ENCODE data around the gene TNFRSF19.
A peak's percentile ranks its signal among the peaks of the same experiment; 100 is the strongest.
"Not testable (repeated sequence)": the region's sequence is repeated elsewhere in the genome, so short reads cannot be mapped to it uniquely, and the experiment has no call there.

The TNFRSF19 gene

GRCh38 chr13:23570099-23570920, at the start of gene TNFRSF19:
Gene TNFRSF19 (plus strand): TSS chr13:23570412. CDS start chr13:23590184, 19,772 bp downstream.
- peak; percentile 84 for DNase-seq

- not testable (repeated sequence) for DNase-seq
Measured at GRCh38 chr13:23529926-23530325, 40.3 kb upstream of the TNFRSF19 start.

- no peak for DNase-seq
Measured at GRCh38 chr13:23531446-23531845, 38.8 kb upstream of the TNFRSF19 start.

- DNase-seq: no peak
Measured at GRCh38 chr13:23534090-23534489, 36.1 kb upstream of the TNFRSF19 start.

- no peak for DNase-seq
Measured at GRCh38 chr13:23541221-23541824, 28.9 kb upstream of the TNFRSF19 start.

GRCh38 chr13:23544668-23545067, 25.5 kb upstream of the TNFRSF19 start:
- DNase-seq: no peak

- no peak for DNase-seq
Measured at GRCh38 chr13:23547000-23547590, 23.1 kb upstream of the TNFRSF19 start.

GRCh38 chr13:23549724-23550123, 20.5 kb upstream of the TNFRSF19 start:
- DNase-seq: no peak

GRCh38 chr13:23550163-23550562, 20.0 kb upstream of the TNFRSF19 start:
- DNase-seq: no peak

GRCh38 chr13:23551213-23552008, 18.8 kb upstream of the TNFRSF19 start:
- no peak for DNase-seq

- DNase-seq: no peak
Measured at GRCh38 chr13:23552171-23552570, 18.0 kb upstream of the TNFRSF19 start.

GRCh38 chr13:23552661-23553060, 17.6 kb upstream of the TNFRSF19 start:
- DNase-seq: no peak

- no peak for DNase-seq
Measured at GRCh38 chr13:23554000-23554399, 16.2 kb upstream of the TNFRSF19 start.

- no peak for DNase-seq
Measured at GRCh38 chr13:23557043-23557442, 13.2 kb upstream of the TNFRSF19 start.

GRCh38 chr13:23557733-23558132, 12.5 kb upstream of the TNFRSF19 start:
- no peak for DNase-seq

- peak; percentile 5 for DNase-seq
Measured at GRCh38 chr13:23558675-23559536, 11.3 kb upstream of the TNFRSF19 start.

- no peak for DNase-seq
Measured at GRCh38 chr13:23560571-23561089, 9.6 kb upstream of the TNFRSF19 start.

GRCh38 chr13:23561261-23561660, 9.0 kb upstream of the TNFRSF19 start:
- DNase-seq: no peak

- no peak for DNase-seq
Measured at GRCh38 chr13:23563085-23563845, 6.9 kb upstream of the TNFRSF19 start.

GRCh38 chr13:23567906-23568460, 2.2 kb upstream of the TNFRSF19 start:
- no peak for DNase-seq

GRCh38 chr13:23570921-23571315, 706 bp downstream of the TNFRSF19 start:
- DNase-seq: peak; percentile 25

Measured in OCI-M1 (cell line).